ENCODE data around the gene BRAT1.

DNA sequence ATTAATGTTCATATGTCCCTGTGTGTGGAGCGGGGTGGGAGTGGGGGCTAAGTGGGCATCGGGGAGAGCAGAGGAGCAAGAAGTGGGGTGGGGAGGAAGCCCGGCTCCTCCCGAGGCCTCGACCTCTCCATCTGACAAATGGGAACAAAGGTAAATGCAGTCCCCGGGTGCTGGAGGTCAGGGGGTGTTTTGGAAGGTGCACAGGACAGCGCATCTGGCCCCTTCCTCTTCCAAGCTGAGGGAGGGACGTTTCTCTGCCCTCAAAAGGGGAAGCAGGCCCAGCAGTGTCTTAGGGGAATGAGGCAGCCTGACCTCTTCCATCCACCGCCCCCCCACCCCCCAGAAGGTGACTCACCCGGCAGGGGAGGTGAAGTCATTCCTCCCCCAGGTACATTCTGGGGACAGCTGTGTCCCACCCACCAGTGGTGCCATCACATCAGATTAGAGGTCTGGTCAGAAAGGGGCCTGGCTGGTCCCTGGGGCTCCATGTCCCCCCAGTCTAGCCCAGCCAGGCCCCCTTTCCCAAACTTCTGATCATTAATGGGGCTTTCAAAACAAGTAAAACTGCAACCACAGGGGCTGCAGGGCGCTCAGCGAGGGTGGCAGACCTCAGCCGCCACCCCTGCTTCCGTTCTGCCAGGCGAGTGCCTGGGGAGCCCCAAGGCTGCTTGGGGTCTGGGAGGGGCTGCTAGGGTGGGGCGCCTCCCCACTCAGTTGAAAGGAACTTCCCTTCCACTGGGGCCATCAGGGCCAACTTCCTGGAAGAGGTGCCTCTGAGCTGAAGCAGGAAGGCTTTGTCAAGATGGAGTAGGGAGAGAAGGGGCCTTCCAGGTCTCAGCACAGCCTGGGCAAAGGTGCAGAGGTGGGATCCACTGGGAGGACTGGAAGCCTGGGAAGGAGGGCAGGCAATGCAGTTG, 25.0 kb downstream of the BRAT1 start:
- TF ChIP-seq, protein P1, sequence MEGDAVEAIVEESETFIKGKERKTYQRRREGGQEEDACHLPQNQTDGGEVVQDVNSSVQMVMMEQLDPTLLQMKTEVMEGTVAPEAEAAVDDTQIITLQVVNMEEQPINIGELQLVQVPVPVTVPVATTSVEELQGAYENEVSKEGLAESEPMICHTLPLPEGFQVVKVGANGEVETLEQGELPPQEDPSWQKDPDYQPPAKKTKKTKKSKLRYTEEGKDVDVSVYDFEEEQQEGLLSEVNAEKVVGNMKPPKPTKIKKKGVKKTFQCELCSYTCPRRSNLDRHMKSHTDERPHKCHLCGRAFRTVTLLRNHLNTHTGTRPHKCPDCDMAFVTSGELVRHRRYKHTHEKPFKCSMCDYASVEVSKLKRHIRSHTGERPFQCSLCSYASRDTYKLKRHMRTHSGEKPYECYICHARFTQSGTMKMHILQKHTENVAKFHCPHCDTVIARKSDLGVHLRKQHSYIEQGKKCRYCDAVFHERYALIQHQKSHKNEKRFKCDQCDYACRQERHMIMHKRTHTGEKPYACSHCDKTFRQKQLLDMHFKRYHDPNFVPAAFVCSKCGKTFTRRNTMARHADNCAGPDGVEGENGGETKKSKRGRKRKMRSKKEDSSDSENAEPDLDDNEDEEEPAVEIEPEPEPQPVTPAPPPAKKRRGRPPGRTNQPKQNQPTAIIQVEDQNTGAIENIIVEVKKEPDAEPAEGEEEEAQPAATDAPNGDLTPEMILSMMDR (IDR thresholded peaks at IDR 0.05): no peak
- TF ChIP-seq POLR2A (IDR thresholded peaks at IDR 0.05): no peak
